SIG-M5 treated with dmso at 0.1 percent for 504 hours (cell line): ENCODE data around the gene ZNF254.
A peak's percentile ranks its signal among the peaks of the same experiment; 100 is the strongest.
"Not testable (repeated sequence)": the region's sequence is repeated elsewhere in the genome, so short reads cannot be mapped to it uniquely, and the experiment has no call there.

Source experiments
- DNase-seq: peaks from one replicate; lab custom pipeline; 2025; ENCODE audit not compliant: unreplicated experiment; lab: John Stamatoyannopoulos, UW

Gene ZNF254

GRCh38 chr19:24086974-24087595 lies at the start of gene ZNF254:
TSS of gene ZNF254 (plus strand) at chr19:24087187. CDS start at chr19:24087308, 121 bp downstream.
- DNase-seq = peak; percentile 67

DNA sequence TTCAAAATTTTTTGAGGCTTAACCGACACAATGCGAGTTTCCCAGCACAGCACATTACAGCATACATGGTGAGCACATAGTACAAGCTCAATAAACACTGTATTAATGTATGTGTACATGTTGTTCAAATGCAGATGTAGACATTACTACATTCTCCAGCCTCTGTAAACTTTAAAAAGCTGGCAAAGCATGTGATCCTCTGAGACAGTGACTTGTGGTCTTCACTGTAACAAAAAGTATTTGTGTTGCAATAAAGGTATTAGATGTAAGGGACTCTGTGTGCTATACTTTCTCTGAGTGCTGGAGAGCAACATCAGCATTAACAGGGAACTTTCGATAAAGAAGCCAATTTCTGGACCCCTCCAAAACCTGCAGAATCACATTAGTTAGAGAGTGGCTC lies 46.4 kb upstream of the ZNF254 start:
- DNase-seq = no peak

- DNase-seq = not testable (repeated sequence)
Measured at GRCh38 chr19:24041326-24041725, 45.7 kb upstream of the ZNF254 start.

DNA sequence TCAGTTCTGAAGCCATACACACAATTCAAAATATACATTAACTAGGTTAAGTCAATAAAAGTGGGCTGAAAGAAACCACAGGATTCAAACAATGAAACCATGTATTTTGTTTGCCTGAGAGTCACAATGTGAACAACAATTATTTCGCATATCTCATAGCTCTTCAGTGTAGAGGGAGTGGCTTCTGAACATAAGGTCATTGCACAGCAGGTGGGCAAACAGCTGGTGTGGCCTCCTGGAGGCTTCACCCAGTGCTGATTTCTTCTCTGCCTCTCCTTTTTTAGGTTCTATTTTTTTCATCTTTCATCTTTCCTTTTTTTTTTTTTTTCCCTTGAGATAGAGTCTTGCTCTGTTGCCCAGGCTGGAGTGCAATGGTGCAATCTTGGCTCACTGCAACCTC lies 40.4 kb upstream of the ZNF254 start:
- DNase-seq = no peak

- no peak for DNase-seq
Measured at GRCh38 chr19:24048261-24048660, 38.7 kb upstream of the ZNF254 start.

- DNase-seq = no peak
Measured at GRCh38 chr19:24049537-24049936, 37.5 kb upstream of the ZNF254 start.

DNA sequence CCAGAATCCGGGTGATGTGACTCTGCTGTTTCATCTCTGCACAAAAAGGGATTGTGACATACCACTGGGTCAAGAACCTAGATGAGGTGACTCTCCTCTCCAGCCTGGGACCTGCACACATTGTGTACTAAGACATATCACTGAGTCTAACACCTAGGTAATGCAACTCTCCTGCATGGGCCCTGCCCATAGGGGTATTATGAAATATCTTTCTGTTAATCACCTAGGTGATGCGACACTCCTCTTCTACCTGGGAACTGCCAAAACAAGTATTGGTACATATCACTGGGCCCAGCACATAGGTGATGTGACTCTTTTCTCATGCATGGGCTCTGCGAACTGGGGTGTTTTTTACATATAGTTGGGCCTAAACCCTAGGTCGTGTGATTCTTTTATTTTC lies 35.5 kb upstream of the ZNF254 start:
- DNase-seq = no peak

DNA sequence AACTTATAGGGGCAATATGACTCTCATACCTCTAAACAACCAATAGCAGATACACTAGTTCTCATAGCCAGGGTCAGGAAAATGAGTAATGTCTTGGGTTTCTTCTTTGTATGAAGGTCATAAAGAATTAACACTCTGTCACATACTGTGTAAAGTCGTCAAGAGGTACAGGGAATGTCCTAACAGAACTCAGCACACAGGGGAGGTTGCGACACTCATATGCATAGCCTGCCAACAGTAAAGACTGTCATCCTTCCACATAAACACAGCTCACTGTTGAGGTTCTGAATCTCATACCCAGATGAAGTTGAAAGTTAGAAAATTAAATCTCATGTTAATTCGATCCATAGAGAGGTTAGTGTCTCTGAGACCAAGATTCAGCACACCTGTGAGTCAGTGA lies 34.2 kb upstream of the ZNF254 start:
- no peak for DNase-seq

DNA sequence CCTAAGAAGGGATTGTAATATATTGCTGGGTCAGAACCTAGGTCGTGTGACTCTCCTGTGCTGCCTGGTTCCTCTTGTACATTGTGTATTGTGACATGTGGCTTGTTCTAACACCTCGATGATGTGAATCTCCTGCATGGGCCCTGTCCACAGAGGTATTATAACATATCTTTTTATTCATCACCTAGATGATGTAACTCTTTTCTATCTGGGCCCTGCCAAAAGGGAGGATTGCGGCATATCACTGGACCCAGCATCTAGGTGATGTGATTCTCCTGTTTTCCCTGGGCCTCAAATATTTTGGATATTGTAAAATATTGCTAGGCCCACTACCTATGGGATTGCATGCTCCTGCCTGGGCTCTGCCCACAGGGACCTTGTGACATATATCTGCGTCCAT lies 33.4 kb upstream of the ZNF254 start:
- DNase-seq = no peak

DNA sequence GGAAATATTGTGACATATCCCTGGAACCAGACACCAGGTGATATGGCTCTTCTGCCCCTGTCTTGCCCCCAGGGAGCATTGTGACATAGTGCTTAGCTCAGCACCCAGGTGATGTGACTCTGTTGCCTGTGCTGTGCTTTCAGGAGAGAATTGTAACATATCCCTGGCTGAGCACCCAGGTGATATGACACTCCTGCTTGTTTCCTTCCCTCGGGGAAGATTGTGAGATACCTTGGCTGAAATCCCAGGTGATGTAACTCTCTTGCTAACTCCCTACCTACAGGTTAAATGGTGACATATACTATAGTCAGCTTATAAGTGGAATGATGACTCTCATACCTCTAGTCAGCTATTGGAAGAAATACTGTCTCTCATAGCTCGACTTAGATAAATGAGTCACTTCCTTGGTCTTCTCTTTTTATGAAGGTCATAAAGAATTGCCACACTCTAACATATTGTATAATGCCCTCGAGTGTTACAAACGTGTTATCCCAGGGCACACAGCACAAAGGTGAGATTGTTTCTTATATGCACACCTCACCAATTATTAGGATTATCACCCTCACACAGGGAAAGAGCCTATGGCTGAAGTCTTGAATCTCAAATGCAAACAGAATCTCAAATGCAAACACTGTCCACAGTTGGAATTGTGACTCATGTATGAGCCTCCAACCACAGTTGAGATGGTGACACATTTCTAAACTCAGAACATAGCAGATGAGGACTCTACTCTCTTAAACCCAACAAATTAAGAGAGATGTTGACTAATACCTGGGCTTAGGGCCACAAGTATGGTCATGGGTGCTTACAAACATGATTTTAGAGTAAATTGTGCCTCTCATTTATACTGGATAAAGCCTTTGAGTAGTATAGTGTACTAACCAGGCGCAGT lies 32.7 kb upstream of the ZNF254 start:
- peak; percentile 22 for DNase-seq

- no peak for DNase-seq
Measured at GRCh38 chr19:24055548-24055947, 31.4 kb upstream of the ZNF254 start.

- DNase-seq = no peak
Measured at GRCh38 chr19:24057144-24057543, 29.8 kb upstream of the ZNF254 start.

- no peak for DNase-seq
Measured at GRCh38 chr19:24059563-24060295, 27.3 kb upstream of the ZNF254 start.

GRCh38 chr19:24060687-24061356 lies 26.2 kb upstream of the ZNF254 start:
- no peak for DNase-seq

DNA sequence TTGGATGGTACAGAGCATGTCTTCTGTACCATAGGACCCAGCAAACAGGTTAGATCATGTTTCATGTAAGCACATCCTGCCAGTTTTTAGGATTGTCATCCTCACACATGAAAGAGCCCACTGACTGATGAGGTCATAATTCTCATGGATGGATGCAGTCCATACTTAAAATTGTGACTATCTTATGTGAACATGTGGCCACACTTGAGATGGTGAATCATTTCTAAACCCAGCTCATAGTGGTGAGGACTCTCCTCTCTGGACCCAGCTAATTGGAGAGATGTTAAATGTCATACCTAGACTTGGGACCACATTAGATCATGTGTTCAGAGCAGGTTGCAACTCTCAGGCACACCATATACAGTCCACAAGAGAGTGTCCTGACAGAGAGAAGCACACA lies 24.8 kb upstream of the ZNF254 start:
- no peak for DNase-seq

DNA sequence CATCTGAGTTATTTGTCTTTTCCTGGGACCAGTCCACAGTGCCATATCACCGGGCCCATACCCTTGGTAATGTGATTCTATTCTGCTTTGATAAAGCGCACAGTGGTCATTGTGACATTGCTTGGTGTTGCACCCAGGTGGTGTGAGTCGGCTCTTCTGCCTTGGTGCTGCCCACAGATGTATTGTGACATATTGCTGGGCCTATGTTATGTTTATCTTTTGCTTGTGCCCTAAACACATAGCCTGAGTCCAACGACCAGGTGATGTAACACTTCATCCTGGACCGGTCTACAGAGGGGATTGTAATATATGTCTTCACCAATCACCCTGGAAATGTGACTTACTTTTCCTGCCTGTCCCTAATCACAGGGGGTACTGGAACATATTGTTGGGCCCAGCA lies 23.7 kb upstream of the ZNF254 start:
- no peak for DNase-seq

GRCh38 chr19:24064175-24064574 lies 22.8 kb upstream of the ZNF254 start:
- DNase-seq = no peak

DNA sequence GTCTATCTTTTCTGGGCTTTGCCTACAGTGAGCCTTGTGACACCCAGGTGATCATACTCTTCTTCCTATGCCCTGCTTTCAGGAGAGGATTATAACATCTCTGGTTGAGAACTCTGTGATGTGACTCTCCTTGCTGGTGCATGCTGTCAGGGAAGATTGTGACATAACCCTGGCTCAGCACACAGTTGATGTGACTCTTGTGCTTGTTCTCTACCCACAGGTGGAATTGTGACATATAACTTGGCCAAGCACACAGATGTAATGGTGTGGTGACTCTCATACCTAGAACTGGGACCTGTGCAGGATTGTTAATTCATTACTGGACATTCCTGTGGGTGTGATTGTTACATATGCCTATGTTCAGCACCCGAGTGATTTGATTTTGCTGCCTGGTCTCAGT lies 21.7 kb upstream of the ZNF254 start:
- DNase-seq = no peak

GRCh38 chr19:24065865-24066604 lies 21.0 kb upstream of the ZNF254 start:
- DNase-seq = no peak

- DNase-seq = no peak
Measured at GRCh38 chr19:24069905-24070657, 16.9 kb upstream of the ZNF254 start.
